Fibroblast of peridontal ligament (primary cell): ENCODE data around the gene SLC24A2.

ENCODE experiments used
- DNase-seq: peaks from one replicate; pipeline ENCODE4 v3.0.0-alpha.2; 2010; ENCODE audit errors: extremely low read depth

The SLC24A2 gene

DNA sequence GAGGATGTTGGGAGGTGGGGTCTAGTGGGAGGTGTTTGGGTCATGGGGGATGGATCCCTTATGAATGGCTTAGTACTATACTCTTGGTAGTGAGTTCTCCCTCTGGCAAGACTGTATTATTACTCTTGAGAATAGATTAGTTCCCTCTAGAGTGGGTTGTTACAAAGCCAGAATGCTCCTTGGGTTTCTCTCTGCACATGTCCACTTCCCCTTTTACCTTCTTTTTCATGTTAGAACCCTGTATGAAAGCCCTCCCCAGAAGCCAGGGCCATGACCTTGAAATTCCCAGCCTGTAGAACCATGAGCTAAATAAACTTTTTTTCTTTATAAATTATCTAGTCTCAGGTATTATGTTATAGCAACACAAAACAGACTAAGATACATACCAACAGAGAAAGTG is 31.1 kb downstream of the SLC24A2 start:
- DNase-seq: no peak

DNA sequence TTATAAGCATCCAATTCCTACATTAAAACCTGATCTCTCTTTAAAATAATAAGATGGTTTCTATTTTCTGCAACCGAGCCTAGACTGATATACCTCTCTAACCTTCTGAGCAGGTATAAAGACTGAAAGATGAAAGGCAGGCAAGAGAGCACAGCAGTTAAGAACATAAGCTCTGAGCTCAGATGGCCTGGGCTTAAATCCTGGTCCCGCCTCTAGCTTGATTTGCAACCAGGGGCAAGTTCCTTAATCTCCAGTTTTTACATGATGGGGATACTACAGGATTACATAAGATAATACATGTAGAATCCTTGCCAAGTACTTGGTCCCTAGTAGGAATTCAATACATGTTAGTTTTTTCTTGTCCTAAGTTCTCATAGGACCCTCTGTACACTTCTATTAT is 33.9 kb downstream of the SLC24A2 start:
- DNase-seq: no peak

DNA sequence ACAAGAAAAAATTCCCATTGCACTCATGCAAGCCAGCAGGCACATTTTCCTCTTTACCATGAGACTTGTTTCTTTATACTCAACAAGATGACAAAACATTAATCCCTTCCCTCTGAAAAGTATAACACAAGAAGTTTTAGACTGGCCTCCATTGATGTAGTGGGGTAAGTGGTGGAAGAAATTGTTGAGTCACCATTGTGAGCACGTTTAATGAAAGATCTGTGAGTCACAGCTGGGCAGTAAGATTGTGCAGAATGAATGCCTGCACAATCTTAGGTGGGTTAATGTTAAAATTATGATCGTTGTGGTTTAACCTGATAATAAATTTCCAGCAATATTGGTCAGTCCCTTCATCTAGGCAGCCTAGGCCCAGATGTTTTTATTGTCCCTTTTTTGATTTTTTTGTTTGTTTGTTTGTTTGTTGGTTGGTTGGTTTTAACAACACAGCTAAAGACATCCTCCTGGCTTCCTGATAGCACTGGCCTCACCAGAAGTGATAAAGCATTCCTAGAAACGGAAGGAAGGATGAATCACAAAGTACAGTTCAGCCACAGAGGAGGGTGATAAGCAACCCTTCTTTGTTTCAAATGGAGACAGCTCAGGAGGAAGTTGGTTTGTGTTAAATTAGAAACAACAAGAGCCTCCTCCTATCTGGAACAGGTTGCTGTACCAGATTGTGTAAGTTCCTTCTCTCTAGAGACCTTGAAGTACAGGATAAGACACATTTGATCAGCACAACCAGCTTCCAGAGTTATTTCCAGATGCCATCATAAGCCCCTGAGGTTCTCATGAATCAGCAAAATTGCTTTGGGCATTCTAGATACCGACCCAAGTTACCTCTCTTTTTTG is 40.3 kb downstream of the SLC24A2 start:
- no peak for DNase-seq

DNA sequence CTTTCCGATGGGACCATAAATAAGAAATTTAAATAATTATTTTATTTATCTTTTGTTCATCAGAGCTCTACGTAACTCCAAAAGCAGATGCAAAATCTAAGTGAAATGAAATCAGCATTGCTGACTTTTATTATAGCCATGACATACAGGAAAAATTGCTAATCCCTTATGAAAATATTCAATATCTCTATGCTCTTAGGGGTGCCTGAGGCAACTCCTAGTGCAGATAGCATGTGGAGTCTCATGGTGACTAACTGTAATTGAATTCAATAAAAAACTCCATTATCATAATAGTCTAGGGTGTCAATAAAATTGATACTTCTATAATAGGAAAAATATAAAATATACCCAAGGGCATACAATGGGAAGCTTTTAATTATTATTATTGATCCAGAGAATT is 42.6 kb downstream of the SLC24A2 start:
- DNase-seq: no peak

DNA sequence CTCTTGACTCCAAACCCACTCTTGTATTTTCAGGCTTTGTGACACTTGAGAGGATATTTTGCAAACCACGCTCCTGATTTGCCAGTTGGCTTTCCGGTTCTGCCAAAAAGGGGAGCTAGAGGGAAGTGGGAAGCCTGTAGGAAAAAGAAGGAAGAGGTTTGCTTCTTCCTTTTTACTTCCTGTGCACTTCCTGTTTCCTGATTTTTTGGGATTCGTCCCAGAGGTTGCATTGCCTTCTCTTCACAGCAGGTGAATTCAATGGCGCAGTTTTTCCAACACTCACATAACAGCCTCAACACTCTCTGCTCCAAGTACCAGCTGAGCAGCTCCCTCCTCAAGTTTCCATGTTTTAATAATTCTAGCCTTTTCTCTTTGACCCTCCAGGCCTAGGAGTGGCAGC is 47.7 kb downstream of the SLC24A2 start:
- DNase-seq: no peak
